A172 (cell line): ENCODE measurements around the gene CCDC137. TPM values are rescaled to one million over a fixed set of nuclear protein-coding genes. Genes with fewer than 3 reads are reported as not detected.

Experiments used
- DNase-seq: peaks from one replicate; pipeline ENCODE4 v3.0.0-alpha.2; 2015; ENCODE audit warnings: low spot score
- total RNA-seq: library from RNA; depleted of rRNA; stranded (reverse); fragments of >200 nt; shearing (Covaris generic); gene quantifications from 2 replicates; pipeline ENCODE4 v1.2.3, GENCODE V29; 2014

The CCDC137 gene
- total RNA-seq, 1 experiment from 2014 or later, result 18.5 TPM

GRCh38 chr17:81702934-81703746, 36.6 kb downstream of the CCDC137 start, which contains the start of gene MRPL12:
Gene MRPL12, plus strand, starts transcription at chr17:81703367. Its CDS starts 135 bp downstream, at chr17:81703502.
- DNase-seq, result peak; percentile 91

- no peak for DNase-seq
Observed at GRCh38 chr17:81703747-81704654, 37.5 kb downstream of the CCDC137 start.

DNA sequence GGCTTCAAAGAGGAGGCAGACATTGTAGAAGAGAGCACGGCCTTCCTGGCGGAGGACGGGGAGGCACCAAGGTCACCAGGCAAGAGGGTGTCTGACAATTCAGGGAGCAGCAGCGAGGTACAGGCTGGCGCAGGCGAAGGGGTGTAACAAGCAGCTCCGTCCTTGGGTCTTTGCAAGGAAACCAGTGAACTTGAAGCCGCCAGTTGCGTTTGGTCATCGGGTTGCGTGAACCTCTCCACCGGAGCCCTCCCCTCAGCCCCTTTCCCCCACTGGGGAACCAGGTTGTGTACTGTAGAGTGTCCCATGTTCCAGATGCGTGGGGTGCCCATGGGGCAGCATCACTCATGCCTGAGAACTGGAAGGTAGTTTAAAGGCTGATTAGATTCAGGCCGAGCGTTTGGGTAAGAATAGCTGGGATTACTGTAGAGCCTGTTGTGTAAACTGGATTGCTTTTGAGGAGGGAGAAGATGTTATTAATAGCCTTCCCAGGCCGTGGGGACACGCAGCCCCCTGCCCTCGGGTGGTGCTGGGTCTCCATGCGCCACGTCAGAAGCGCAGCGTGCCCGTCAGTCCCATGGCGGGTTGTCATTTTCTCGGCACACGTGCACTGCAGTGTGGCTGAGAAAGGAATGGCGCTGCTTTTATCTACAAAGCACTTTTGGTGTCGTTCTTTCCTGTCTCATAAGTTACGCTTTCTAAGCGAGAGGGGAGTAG, 39.1 kb downstream of the CCDC137 start:
- no peak for DNase-seq

- DNase-seq, result no peak
Observed at GRCh38 chr17:81706232-81706611, 39.7 kb downstream of the CCDC137 start.

DNA sequence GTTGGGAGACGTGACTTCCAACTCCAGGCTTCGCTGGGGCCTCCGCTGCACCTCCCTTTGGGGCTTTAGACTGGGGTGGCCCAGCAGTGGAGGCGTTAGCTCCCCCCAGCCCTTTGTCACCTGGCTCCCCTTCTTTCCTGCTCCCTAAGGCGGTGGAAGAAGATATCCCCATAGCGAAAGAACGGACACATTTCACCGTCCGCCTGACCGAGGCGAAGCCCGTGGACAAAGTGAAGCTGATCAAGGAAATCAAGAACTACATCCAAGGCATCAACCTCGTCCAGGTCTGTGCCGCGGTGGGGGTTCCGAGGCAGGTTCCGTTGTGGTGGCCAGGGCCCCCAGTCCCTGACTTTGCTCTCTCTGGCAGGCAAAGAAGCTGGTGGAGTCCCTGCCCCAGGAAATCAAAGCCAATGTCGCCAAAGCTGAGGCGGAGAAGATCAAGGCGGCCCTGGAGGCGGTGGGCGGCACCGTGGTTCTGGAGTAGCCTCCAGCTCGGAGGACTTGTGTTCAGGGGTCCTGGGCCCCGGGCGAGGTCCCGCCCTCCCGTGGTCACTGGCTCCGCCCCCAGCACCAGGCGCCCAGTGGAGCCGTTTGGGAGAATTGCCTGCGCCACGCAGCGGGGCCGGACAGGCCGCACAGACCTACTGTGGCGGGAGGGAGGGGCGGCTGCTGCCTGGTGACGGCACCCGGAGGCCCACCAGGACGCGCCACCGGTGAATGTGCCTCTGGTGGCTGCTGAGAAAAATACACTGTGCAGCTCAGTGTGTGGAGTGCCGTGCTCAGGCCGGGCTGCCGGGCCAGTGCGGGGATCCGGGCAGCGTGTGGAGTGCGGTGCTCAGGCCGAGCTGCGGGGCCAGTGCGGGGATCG, 40.5 kb downstream of the CCDC137 start:
- no peak for DNase-seq

DNA sequence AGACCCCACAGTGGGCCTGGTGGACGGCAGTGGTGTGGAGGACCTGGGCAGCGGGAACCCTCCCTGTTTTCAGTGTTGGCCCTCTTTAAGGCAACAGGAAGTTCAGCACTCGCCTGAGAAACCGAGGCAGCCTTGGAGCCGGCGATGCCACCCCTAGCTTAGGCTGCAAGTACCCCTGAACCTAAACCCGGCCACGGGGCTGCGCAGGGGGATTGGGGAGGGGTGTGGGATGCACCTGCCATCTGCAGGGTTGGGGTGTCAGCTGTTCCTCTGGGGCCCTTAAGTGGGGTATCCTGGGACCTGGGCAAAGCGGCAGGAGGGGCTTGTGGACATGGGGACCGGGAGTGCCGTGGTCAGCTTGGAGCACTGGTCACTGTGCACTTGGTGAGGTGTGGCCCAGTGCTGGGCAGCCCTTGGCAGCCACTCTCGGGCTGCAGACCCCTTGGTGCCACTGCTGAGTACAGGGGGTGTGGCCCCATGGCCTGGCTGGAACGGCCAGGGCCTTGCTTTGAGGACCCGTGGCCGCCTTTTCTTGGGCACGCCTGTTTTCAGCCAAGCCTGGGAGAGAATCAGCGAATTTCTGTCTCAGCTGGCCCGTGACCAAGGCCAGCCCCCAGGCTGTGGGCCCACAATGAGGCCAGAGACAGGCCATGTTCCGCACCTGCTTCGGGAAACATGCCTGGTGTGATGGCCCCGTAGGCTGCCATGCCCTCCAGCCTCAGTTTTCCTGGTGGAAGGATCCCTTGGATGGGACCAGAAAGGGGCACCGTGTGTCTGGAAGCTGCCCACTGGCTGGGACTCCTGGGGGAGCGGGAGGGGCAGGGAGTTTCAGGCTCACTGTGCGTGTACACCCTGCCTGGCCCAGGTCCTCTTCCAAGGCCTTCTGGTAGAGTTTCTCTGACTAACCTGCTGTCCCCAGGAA, 41.4 kb downstream of the CCDC137 start:
- no peak for DNase-seq

DNA sequence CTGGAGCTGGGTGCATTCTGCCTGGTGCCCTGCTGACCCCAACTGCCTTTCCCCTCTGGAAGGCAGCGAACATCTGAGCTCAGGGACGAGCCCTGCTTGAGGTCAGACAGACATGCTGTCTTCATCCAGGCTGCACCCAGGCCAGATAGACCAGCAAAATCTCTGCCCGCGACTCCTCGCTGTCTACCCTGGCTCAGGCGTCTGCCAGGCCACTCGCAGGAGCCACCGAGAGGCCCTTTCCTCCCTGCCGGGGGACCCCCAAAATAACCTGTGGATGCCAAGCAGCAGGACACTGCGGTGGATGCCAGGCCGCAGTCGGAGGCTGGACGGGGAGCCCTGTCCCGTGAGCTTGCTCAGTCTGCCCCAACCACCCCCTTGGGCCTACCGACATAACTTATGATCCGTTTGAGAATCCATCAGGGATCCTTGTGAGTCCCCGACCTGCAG, 42.2 kb downstream of the CCDC137 start:
- no peak for DNase-seq

DNA sequence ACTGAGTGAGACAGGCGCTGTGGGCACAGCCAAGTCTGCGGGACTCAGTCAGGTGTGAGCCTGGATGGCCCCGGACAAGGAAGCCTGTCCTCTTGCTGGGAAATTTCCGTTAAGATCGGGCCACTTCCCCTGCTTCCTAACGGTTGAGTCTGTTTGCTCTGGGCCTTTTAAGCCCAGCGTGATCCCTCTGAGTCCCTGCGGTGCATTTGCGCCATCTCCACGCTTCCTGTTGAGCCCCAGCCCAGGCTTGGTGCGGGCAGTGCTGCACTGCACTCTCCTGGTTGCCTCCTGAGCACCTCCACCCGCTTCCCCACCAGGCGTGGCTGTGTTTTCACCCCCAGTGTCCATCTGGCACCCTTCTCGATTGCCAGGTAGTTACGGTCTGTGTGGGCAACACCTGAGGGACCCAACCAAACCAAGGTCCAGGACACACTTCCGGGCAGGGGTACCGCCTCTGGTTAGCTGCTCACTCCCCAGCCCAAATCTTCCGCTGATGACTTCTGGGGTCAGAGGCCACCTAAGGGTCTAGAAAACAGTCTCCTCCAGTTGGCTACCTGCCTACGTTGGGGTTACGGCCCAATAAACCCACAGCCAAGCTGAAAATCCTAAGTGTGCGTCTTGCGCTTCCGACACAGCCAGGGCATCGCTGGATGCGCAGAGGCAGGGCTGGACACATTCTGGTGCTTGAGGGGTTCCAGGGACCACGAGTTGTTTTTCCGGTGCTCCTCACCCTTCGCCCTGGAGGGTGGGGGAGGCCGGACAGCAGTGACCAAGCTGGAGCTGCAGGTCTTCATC, 44.2 kb downstream of the CCDC137 start:
- no peak for DNase-seq

DNA sequence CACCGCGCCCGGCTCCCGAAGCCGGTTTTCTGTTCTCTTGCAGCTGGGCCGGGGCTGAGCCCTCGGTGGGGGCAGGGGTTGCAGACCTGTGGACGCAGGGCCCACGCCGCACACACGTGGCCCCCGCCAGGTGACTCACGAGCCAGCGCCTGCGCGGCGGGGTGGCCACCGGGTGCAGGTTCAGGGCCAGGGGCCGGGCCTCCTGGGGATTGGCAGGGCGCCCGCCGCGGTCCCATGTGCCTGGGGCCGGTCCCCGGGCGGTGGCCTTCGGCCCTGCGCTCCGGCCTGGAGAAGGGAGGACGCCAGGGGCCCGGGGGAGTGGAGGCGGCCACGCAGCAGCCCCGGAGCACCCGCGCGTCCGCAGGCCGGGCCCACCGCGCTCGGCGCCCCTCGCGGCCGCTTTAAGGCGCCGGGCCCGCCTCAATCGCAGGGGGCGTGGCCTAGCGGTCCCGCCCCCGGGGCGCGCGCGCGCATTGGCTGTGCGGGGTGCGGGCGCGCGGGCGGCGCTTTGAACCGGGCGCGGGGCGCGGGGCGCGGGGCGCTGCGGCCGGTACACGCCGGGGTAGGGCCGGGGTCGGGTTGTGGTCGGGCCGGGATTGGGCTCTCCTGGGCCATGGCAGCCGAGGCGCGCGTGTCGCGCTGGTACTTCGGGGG, 45.4 kb downstream of the CCDC137 start, which contains the start of gene SLC25A10:
SLC25A10 (plus strand) TSS at position 471 of the 654 bp plus-strand sequence; CDS start at position 614, 143 bp downstream.
- DNase-seq, result peak; percentile 63

DNA sequence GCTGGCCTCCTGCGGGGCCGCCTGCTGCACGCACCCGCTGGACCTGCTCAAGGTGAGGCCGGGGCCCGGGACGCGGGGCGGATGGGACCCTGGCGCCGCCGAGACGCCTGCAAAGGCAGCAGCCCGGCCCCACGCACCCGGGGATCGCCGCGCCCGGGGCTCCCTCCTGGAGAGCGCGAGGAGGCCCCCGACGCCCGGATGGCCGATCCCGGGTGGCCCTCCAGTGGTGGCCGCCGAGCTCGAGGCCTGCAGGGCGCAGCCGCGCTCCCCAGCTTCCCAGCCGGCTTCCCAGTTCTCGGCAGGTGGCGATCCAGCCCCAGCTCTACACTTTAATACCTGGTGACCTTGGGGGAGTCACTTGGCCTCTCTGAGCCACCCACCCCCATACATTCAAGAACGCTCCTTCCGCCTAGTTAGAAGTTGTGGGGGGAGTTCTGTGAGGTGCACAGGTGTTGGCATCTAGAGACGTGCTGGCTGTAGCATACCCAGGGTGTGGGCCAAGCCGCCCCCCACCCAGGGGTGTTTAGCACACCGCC, 46.0 kb downstream of the CCDC137 start:
- no peak for DNase-seq

DNA sequence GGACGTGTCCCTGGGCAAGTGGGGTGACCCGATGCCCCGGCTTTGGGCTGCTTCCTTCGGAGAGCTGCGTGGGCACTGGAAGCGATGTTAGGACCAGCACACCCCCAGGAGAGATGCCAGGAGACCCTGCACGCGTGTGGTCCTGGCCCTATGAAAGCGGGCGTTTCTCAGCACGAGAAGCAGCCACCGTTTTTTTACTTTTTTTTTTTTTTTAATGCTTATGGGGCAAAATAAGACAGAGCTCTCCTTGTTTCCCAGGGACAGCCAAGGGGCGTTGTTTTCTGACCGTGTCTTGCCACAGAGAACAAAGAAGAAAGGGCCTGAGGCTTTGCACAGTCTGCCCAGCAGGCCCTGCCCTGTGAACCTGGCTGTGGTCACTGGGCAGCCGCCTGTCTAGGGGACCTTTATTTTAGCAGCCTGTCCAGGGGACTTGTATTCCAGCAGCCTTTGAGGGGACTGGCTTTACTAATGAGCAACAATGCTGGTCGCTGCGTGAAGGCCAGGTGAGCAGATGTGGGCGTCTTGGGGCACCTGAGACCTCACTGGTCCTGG, 46.5 kb downstream of the CCDC137 start:
- DNase-seq, result no peak

DNA sequence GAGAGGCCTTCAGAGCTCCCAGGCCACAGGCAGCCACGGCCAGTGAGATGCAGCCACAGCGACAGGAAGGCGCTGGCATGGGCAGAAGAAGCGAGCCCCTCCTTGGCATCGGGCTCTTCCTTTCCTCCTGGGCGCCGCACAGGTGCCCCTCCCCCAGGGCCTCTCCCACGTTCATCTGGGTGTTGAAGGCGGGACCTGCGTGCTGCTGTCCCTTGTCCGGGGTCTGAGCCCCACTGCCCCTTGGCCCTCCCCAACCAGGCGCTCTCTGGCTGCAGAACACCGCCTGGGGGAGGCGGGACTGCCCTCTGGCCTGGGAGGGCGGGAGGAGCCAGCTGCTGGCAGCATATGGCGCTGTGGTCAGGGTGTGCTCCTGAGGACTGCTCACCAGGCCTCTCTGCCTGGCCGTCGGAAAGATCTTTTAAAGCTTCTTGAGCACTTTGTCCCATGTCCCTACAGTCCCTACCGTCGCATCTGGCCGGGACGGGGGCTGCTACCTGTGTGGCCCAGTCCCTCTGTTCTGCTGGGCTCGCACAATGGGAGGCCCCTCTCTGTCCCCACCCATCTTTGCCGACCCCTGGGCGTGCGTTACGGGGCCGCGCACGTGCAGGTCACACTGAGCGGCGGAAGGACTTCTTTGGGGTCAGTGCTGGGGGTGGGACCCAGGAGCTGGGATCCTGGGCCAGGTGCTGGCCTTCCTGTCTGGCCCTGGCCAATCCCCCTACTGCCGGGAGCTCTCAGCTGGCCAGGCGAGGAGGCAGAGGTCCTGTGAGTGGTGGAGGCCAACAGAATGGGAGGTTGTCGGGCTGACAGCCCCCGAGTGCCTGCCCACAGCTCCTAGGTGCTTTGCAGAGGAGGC, 47.2 kb downstream of the CCDC137 start:
- no peak for DNase-seq

DNA sequence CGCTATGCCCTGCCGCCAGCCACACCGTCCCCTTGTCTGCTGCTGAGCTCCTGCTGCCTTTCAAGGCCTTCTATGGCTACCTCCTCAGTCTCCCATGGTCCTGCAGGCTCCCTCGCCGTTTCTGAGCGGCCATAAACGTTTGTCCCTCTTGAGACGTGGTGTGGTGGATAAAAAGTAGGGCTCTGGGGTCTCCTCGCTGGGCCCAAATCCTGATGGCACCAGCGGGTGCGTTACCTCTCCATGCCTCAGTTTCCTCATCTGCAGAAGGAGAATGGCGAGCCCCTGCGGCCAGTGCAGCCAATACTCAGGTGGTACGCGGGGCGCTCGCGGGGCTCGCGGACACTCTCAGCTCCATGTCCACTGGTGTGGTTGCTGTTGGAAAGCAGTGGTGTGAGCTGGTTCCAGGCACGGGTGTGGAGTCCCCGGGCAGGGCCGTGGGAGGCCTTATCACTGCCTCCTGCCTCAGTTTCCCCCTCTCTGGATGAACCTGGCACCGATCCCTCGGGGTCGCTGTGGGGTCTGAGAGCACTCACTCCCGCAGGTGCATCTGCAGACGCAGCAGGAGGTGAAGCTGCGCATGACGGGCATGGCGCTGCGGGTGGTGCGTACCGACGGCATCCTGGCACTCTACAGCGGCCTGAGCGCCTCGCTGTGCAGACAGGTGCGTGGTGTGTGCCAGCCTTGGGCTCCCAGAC, 48.0 kb downstream of the CCDC137 start:
- DNase-seq, result no peak

- DNase-seq, result no peak
Observed at GRCh38 chr17:81715107-81715871, 48.8 kb downstream of the CCDC137 start.
